GM12878 (cell line): ENCODE measurements around the gene AGAP3. TPM values are rescaled to one million over a fixed set of nuclear protein-coding genes. Genes with fewer than 3 reads are reported as not detected.
A peak's percentile ranks its signal among the peaks of the same experiment; 100 is the strongest.

Experiments
- ATAC-seq: fragments of 200-7000 bp; cut with Tn5 transposase; 3 replicates; pipeline ENCODE4 v1.9.1; 2020; ENCODE audit warnings: mild to moderate bottlenecking, moderate library complexity
- BruUV-seq: library from RNA; stranded (reverse); fragments of 400-500 nt; replicated peaks from 2 replicates; lab custom pipeline; 2021; lab: Mats Ljungman, UMichigan
- CTCF ChIA-PET: fragments of 300-600 bp; sonication (Branson Sonifier 250); formaldehyde crosslinking; extraction: SDS; loops from one replicate; lab custom pipeline; 2021; ENCODE audit warnings: inconsistent platforms; lab: Yijun Ruan, JAX
- POLR2A ChIA-PET: fragments of 350-600 bp; formaldehyde crosslinking; extraction: SDS; loops from one replicate; lab custom pipeline; 2021; ENCODE audit warnings: inconsistent platforms; lab: Charles Lee
- RAD21 ChIA-PET: fragments of 300-600 bp; sonication (Branson Sonifier 250); formaldehyde crosslinking; loops from one replicate; lab custom pipeline; 2023; ENCODE audit warnings: antibody characterized with exemption; ENCODE audit not compliant: unreplicated experiment; lab: Charles Lee
- SMC1A ChIA-PET: fragments of 300-600 bp; sonication (Branson Sonifier 250); formaldehyde crosslinking; loops from one replicate; lab custom pipeline; 2023; ENCODE audit not compliant: unreplicated experiment, uncharacterized antibody; lab: Charles Lee
- DNase-seq: peaks from one replicate; pipeline ENCODE4 v3.0.0-alpha.2; 2011; ENCODE audit warnings: low read depth, low spot score
- FAIRE-seq: peaks from 3 replicates; lab custom pipeline; 2011; peaks lifted over from hg19 to GRCh38; lab: Jason Lieb, UNC
- H2AFZ ChIP-seq: 2 replicates; pipeline ENCODE4 v1.6.0; 2011; ENCODE audit warnings: low read depth, low read length, control low read depth; ENCODE audit not compliant: control insufficient read depth
- H3K27ac ChIP-seq: 2 replicates; pipeline ENCODE4 v1.5.1; 2011; ENCODE audit warnings: control low read depth; ENCODE audit not compliant: control insufficient read depth, insufficient read depth
- H3K27me3 ChIP-seq, 2 experiments: replicated peaks in 1 of 2; 2 replicates each; pipeline versions ENCODE4 v1.6.0 to v1.6.1; 2011; ENCODE audit warnings: low read length in 1 of 2; ENCODE audit not compliant: control insufficient read depth in 2 of 2, insufficient read depth in 2 of 2
- H3K36me3 ChIP-seq, 2 experiments: 2 replicates each; pipeline ENCODE4 v1.5.1; 2011; ENCODE audit warnings: low read length in 1 of 2; ENCODE audit not compliant: control insufficient read depth in 2 of 2, insufficient read depth in 2 of 2
- H3K4me1 ChIP-seq: 2 replicates; pipeline ENCODE4 v1.6.1; 2011; ENCODE audit warnings: mild to moderate bottlenecking, low read length, moderate library complexity, mixed read lengths; ENCODE audit not compliant: control insufficient read depth, insufficient read depth
- H3K4me2 ChIP-seq: 2 replicates; pipeline ENCODE4 v1.6.0; 2011; ENCODE audit warnings: control low read depth; ENCODE audit not compliant: control insufficient read depth, insufficient read depth
- H3K4me3 ChIP-seq: fragments of 200-600 bp; sonication (generic); 2 replicates; pipeline ENCODE4 v1.5.1; 2016
- H3K79me2 ChIP-seq: 2 replicates; pipeline ENCODE4 v1.6.0; 2011; ENCODE audit warnings: low read length; ENCODE audit not compliant: control insufficient read depth, insufficient read depth
- H3K9ac ChIP-seq: 2 replicates; pipeline ENCODE4 v1.8.0; 2011; ENCODE audit warnings: low read length, control low read depth, mixed read lengths; ENCODE audit not compliant: control insufficient read depth, insufficient read depth
- H3K9me3 ChIP-seq: replicated peaks from 3 replicates; pipeline ENCODE4 v1.5.1; 2011; ENCODE audit warnings: mild to moderate bottlenecking, low read length; ENCODE audit not compliant: control insufficient read depth, insufficient read depth
- H4K20me1 ChIP-seq: 2 replicates; pipeline ENCODE4 v1.6.0; 2011; ENCODE audit not compliant: control insufficient read depth, insufficient read depth
- BHLHE40 ChIP-seq, 2 experiments: fragments of 450-650 bp in 1 of 2; IDR thresholded peaks; 2 replicates each; pipeline ENCODE4 v1.6.1; 2011 to 2017; ENCODE audit warnings: low read depth in 2 of 2, borderline replicate concordance in 1 of 2, improper control_type of control experiment in 1 of 2, low read length in 1 of 2, mild to moderate bottlenecking in 1 of 2
- MEF2B ChIP-seq: fragments of 450-650 bp; IDR thresholded peaks from 2 replicates; pipeline ENCODE4 v1.6.1; 2018; ENCODE audit warnings: mild to moderate bottlenecking, moderate library complexity; ENCODE audit not compliant: partially characterized antibody, poor library complexity, severe bottlenecking
- MTA2 ChIP-seq: fragments of 450-650 bp; IDR thresholded peaks from 2 replicates; pipeline ENCODE4 v1.6.1; 2016; ENCODE audit warnings: low read depth, mild to moderate bottlenecking, moderate library complexity
- NR2C1 ChIP-seq: fragments of 450-650 bp; IDR thresholded peaks from 2 replicates; pipeline ENCODE4 v1.6.1; 2017; ENCODE audit warnings: antibody characterized with exemption, mild to moderate bottlenecking, moderate library complexity
- POLR2A ChIP-seq: IDR thresholded peaks from 2 replicates; pipeline ENCODE4 v1.6.1; 2011; ENCODE audit warnings: low read depth, mild to moderate bottlenecking, low read length
- POLR2AphosphoS2 ChIP-seq: IDR thresholded peaks from 2 replicates; pipeline ENCODE4 v1.6.1; 2011; ENCODE audit warnings: low read depth, mild to moderate bottlenecking, low read length, improper control_type of control experiment, moderate library complexity
- POLR2AphosphoS5 ChIP-seq: IDR thresholded peaks from 2 replicates; pipeline ENCODE4 v1.6.1; 2011; ENCODE audit warnings: mild to moderate bottlenecking, low read length, inconsistent platforms
- RBBP5 ChIP-seq: fragments of 200-600 bp; sonication (generic); conservative IDR thresholded peaks from 2 replicates; pipeline ENCODE4 v1.6.1; 2016
- RCOR1 ChIP-seq: conservative IDR thresholded peaks from 2 replicates; pipeline ENCODE4 v1.6.1; 2012; ENCODE audit warnings: low read depth, low read length, improper control_type of control experiment
- TAF1 ChIP-seq: IDR thresholded peaks from 2 replicates; pipeline ENCODE4 v1.6.1; 2011; ENCODE audit warnings: mild to moderate bottlenecking, low read depth, low read length, borderline replicate concordance
- WGBS: methylation state at CpG from one replicate; pipeline ENCODE4 v1.1.6; 2016; ENCODE audit warnings: low lambda C conversion rate; ENCODE audit not compliant: insufficient replicate concordance, insufficient coverage; ENCODE audit errors: missing lambda C conversion rate; 5-methylcytosine and 5-hydroxymethylcytosine counted together
- in situ Hi-C: fragments of 300-500 bp; cut with MboI; formaldehyde crosslinking; loops from 9 replicates; pipeline ENCODE4 v1.14.3; 2018; ENCODE audit warnings: mixed read lengths
- intact Hi-C: fragments of 100-400 bp; cut with micrococcal nuclease; formaldehyde crosslinking; loops from one replicate; pipeline ENCODE4 v1.14.2; 2022; ENCODE audit not compliant: unreplicated experiment
- polyA plus RNA-seq, 11 experiments: library from polyadenylated mRNA; depleted of rRNA in 4 of 11; unstranded in 6 of 11; stranded (reverse) in 5 of 11; fragments of >200 nt; fragmentation: Nextera tagmentation in 4 of 11; fragmentation: Illumina TruSeq in 1 of 11; extraction: Ambion mirVana in 4 of 11; extraction: Trizol in 1 of 11; gene quantifications; 1 replicate in 1 of 11; 2 replicates in 10 of 11; pipeline versions ENCODE4 v1.2.1 to v1.2.3, GENCODE V29; 2011 to 2016; ENCODE audit warnings: inconsistent platforms in 2 of 11, missing spikeins in 2 of 11, low read depth in 1 of 11
- total RNA-seq, 4 experiments: library from RNA; depleted of rRNA in 3 of 4; stranded (reverse); fragments of >200 nt in 3 of 4; fragmentation: Illumina TruSeq in 1 of 4; extraction: Trizol in 1 of 4; gene quantifications; 2 replicates each; pipeline versions ENCODE4 v1.2.1 to v1.2.3, GENCODE V29; 2013 to 2021
- TF ChIP-seq, protein P1 (sequence below): IDR thresholded peaks from 2 replicates; pipeline ENCODE4 v1.6.1; 2011; ENCODE audit warnings: borderline replicate concordance, low read depth, mild to moderate bottlenecking, moderate library complexity, mixed read lengths, low read length; ENCODE audit not compliant: insufficient read depth; ENCODE audit errors: extremely low read length

The AGAP3 gene
- total and polyA plus RNA-seq, 10 of the 15 experiments (the other 5 are each of a cell fraction or from before 2014, with no cell fraction given): 1.8 to 68.1 (median 15.7) TPM

DNA sequence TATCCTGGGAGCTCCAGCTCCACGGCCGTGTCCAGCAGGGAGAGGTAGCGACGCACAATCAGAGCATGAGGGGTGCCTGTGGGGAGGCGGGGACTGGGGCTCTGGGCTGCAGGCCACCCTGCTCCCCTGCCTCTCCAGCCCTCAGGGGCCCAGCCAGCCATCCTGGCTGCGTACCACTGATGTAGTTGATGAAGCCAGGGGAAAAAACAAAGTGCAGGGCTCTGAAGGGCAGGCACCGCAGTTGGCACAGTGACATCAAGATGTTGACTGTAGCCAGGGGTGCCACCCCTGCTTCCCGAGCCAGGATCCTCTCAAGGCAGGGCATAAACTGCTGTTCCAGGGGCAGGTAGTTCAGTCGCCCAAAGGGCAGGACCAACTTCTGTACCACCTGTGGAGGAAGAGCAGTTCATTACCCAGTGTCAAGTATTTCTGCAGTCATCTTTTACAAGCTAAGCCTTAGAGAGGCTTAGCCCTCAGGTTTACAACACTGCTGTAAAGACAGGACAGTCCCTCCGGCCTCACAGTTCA is 8.5 kb upstream of the AGAP3 start:
- H3K4me1 ChIP-seq: peaks cover 19% of the 10 kb centered on the region
- no TSS peak for BruUV-seq
- H3K4me2 ChIP-seq: no peak overlapping the region
- H2AFZ ChIP-seq: no peak overlapping the region
- no peaks in the 10 kb centered on the region for H3K9me3 ChIP-seq
- H3K36me3 ChIP-seq: peaks cover 0 to 17% of the 10 kb centered on the region in 2 experiments; a peak in 3 of 4 replicates
- WGBS: 79% methylated on average over 8 of the region's 10 CpGs
- ChIA-PET POLR2A (no interaction called here), RAD21 (no interaction called here), SMC1A (no interaction called here), CTCF (interaction anchor here (0.6 kb wide), 1 partner anchor 17 kb away, joined by 4 read pairs; no protein-coding TSS in a partner anchor)
- H4K20me1 ChIP-seq: no peaks in the 10 kb centered on the region; the same call in 1 of the 2 replicates
- H3K9ac ChIP-seq: no peak overlapping the region
- H3K4me3 ChIP-seq: no peak overlapping the region
- FAIRE-seq: no peak
- no peak for ATAC-seq
- intact Hi-C loops: no loop called here
- H3K27me3 ChIP-seq: no peaks in the 10 kb centered on the region
- H3K27ac ChIP-seq: no peak overlapping the region
- in situ Hi-C loops: no loop called here
- peaks cover 35% of the 10 kb centered on the region for H3K79me2 ChIP-seq
- 0 out of 4 replicates have a peak, but pooled peaks of 1 of the 2 experiments have one; percentile 45 for TF ChIP-seq BHLHE40 (IDR thresholded peaks at IDR 0.05; ENCODE audit: borderline replicate concordance in 1 of 2, low read depth in 2 of 2, low read length in 1 of 2)
- TF ChIP-seq NR2C1: no peak
- DNase-seq: no peak

DNA sequence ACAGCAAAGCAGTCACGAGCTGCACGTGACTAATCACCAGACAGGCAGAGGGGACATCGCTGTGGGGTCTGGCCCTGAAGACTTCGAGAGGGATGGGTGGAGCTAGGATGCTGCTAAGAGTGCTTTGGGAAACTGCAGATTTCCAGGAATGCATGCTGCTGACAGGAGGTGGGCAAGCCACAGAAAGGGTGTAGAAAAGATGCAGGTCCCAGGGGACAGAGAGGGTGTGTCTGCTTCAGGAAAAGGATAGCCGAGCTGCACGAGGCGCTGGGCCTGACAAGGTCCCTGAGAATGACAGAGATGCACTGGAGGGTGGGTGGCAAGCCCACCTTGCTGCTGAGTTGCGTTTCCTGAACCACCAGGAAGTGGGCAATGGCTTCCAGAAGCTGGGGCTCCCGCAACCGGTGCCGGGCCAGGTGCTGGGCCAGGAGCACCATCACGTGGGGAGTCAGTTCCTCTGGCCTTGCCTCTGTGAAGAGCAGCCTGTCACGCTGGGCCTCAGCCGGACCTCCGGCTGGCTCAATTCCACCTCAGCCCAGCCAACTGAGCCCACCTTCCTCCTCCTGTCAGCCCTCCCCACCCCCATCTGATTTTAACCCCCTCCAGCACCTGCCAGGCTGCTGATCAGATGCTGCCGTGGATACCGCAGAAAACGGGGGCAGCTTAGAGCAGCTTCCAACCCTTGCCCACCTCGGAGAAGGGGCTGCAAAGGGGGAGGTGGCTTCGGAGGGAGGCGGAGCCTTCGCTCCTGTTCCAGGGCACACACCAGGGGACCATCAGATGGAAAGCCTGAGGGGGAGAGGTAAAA is 7.8 kb upstream of the AGAP3 start:
- no peak overlapping the region for H3K9ac ChIP-seq
- ChIA-PET RAD21 (no interaction called here), POLR2A (no interaction called here), CTCF (no interaction called here), SMC1A (no interaction called here)
- no peak overlapping the region for H3K4me3 ChIP-seq
- DNase-seq (no peak), ATAC-seq (no peak), FAIRE-seq (no peak)
- peaks cover 19% of the 10 kb centered on the region for H3K4me1 ChIP-seq
- peaks cover 39% of the 10 kb centered on the region for H3K79me2 ChIP-seq
- WGBS: 63% methylated on average over 22 of the region's 22 CpGs
- no peak overlapping the region for H2AFZ ChIP-seq
- no peaks in the 10 kb centered on the region for H3K9me3 ChIP-seq
- intact Hi-C loops (no loop called here), in situ Hi-C loops (no loop called here)
- no peaks in the 10 kb centered on the region; the same call in 1 of the 2 replicates for H4K20me1 ChIP-seq
- TF ChIP-seq TAF1: no peak
- peak in 1 of 2 experiments; percentile 78; a peak in 3 of 4 replicates for TF ChIP-seq BHLHE40 (IDR thresholded peaks at IDR 0.05; ENCODE audit: borderline replicate concordance in 1 of 2, low read depth in 2 of 2, low read length in 1 of 2)
- peak; percentile 32; the same call in 1 of the 2 replicates for TF ChIP-seq POLR2AphosphoS5
- TF ChIP-seq POLR2A: peak; percentile 40; the same call in 1 of the 2 replicates
- no peak for TF ChIP-seq MTA2
- TF ChIP-seq RCOR1: no peak
- no peak for TF ChIP-seq RBBP5
- peak; percentile 30 for TF ChIP-seq MEF2B
- TF ChIP-seq, protein P1, sequence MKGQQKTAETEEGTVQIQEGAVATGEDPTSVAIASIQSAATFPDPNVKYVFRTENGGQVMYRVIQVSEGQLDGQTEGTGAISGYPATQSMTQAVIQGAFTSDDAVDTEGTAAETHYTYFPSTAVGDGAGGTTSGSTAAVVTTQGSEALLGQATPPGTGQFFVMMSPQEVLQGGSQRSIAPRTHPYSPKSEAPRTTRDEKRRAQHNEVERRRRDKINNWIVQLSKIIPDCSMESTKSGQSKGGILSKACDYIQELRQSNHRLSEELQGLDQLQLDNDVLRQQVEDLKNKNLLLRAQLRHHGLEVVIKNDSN: peak; percentile 24
- 0 out of 2 replicates have a peak, but pooled peaks have one; percentile 16 for TF ChIP-seq POLR2AphosphoS2
- H3K27ac ChIP-seq: no peak overlapping the region
- H3K4me2 ChIP-seq: no peak overlapping the region
- peaks cover 0 to 17% of the 10 kb centered on the region in 2 experiments; a peak in 3 of 4 replicates for H3K36me3 ChIP-seq
- BruUV-seq: no TSS peak
- no peaks in the 10 kb centered on the region for H3K27me3 ChIP-seq
